ENCODE data around the gene BBS7. TPM values are rescaled to one million over a fixed set of nuclear protein-coding genes. Genes with fewer than 3 reads are reported as not detected.
A peak's percentile ranks its signal among the peaks of the same experiment; 100 is the strongest.

BBS7 gene
- total and polyA plus RNA-seq, 11 donors, result 2.7 to 13.9 (median 4.9) TPM

- TF ChIP-seq POLR2A (IDR thresholded peaks at IDR 0.05), result no peak
- TF ChIP-seq CTCF (IDR thresholded peaks at IDR 0.05), result no peak
- 54 to 82% (median 67%) methylated on average over 1 of the region's 1 CpG for WGBS, 4 donors
- no peak for DNase-seq
- Histone ChIP-seq H3K27me3 (peaks cover 0 to 35% (median 0%) of the 10 kb centered on the region in 9 donors), H3K9me3 (peaks cover 0 to 4% (median 0%) of the 10 kb centered on the region in 12 donors), H3K4me3 (no peak overlapping the region), H3K4me1 (peaks cover 0 to 9% (median 0%) of the 10 kb centered on the region in 12 donors), H3K36me3 (no peaks in the 10 kb centered on the region), H3K27ac (no peak overlapping the region)
- intact Hi-C loops (cut with DNase I), result no loop called here
- no peak for ATAC-seq
Measured at GRCh38 chr4:121789455-121789854, 80.8 kb downstream of the BBS7 start.

GRCh38 chr4:121788896-121789295 lies 81.4 kb downstream of the BBS7 start:
- Histone ChIP-seq H3K36me3 (no peaks in the 10 kb centered on the region), H3K4me1 (peaks cover 0 to 9% (median 0%) of the 10 kb centered on the region in 12 donors), H3K27ac (no peak overlapping the region), H3K9me3 (peaks cover 0 to 9% (median 0%) of the 10 kb centered on the region in 12 donors), H3K27me3 (peaks cover 0 to 35% (median 0%) of the 10 kb centered on the region in 9 donors), H3K4me3 (no peak overlapping the region)
- 88 to 95% (median 90%) methylated on average over 2 of the region's 2 CpGs for whole genome bisulfite sequencing, 4 donors
- ATAC-seq (no peak), DNase-seq (no peak)
- no peak for TF ChIP-seq CTCF (IDR thresholded peaks at IDR 0.05)
- TF ChIP-seq POLR2A (IDR thresholded peaks at IDR 0.05), result no peak
- intact Hi-C loops (cut with DNase I), result no loop called here

- Histone ChIP-seq H3K27ac (no peak overlapping the region), H3K4me1 (peaks cover 0 to 9% (median 0%) of the 10 kb centered on the region in 12 donors), H3K36me3 (no peaks in the 10 kb centered on the region), H3K27me3 (peaks cover 0 to 13% (median 0%) of the 10 kb centered on the region in 9 donors), H3K9me3 (peaks cover 0 to 11% (median 0%) of the 10 kb centered on the region in 12 donors), H3K4me3 (no peak overlapping the region)
- TF ChIP-seq POLR2A (IDR thresholded peaks at IDR 0.05), result no peak
- TF ChIP-seq CTCF (IDR thresholded peaks at IDR 0.05), result no peak
- no peak for DNase-seq
- 73 to 90% (median 87%) methylated on average over 2 of the region's 2 CpGs for whole genome bisulfite sequencing, 4 donors
- no peak for ATAC-seq
- intact Hi-C loops (cut with DNase I), result no loop called here
Measured at GRCh38 chr4:121786221-121786620, 84.1 kb downstream of the BBS7 start.

GRCh38 chr4:121785479-121785878 lies 84.8 kb downstream of the BBS7 start:
- Histone ChIP-seq H3K9me3 (peaks cover 0 to 11% (median 0%) of the 10 kb centered on the region in 12 donors), H3K4me1 (peaks cover 0 to 9% (median 0%) of the 10 kb centered on the region in 12 donors), H3K4me3 (no peak overlapping the region), H3K27ac (peak overlapping the region in 3 of 12 donors; percentile 9 to 54 (median 18)), H3K36me3 (no peaks in the 10 kb centered on the region), H3K27me3 (peaks cover 0 to 13% (median 0%) of the 10 kb centered on the region in 9 donors)
- TF ChIP-seq POLR2A (IDR thresholded peaks at IDR 0.05), result no peak
- WGBS, 4 donors, result 57 to 67% (median 60%) methylated on average over 4 of the region's 4 CpGs
- ATAC-seq (peak; percentile 63 to 82 (median 78)), DNase-seq (peak in 1 of 5 donors; percentile 25)
- intact Hi-C loops (cut with DNase I), result no loop called here

GRCh38 chr4:121784975-121785374 lies 85.3 kb downstream of the BBS7 start:
- ATAC-seq, result peak; percentile 59 to 87 (median 62)
- Histone ChIP-seq H3K9me3 (peaks cover 0 to 11% (median 0%) of the 10 kb centered on the region in 12 donors), H3K27ac (peak overlapping the region in 3 of 12 donors; percentile 9 to 54 (median 18)), H3K4me3 (no peak overlapping the region), H3K27me3 (peaks cover 0 to 11% (median 0%) of the 10 kb centered on the region in 9 donors), H3K4me1 (peaks cover 0 to 9% (median 0%) of the 10 kb centered on the region in 12 donors), H3K36me3 (no peaks in the 10 kb centered on the region)
- no peak for DNase-seq
- intact Hi-C loops (cut with DNase I), result no loop called here
- 10 to 45% (median 11%) methylated on average over 2 of the region's 2 CpGs for WGBS, 4 donors
- TF ChIP-seq POLR2A (IDR thresholded peaks at IDR 0.05) (no peak), CTCF (IDR thresholded peaks at IDR 0.05) (no peak)

Data from heart left ventricle (tissue), 16 donors.